CD4-positive, alpha-beta T cell treated with Interleukin-4 for 1 hour (primary cell): Measurements from ENCODE around the gene PABPN1.
"Not testable (repeated sequence)": the region's sequence is repeated elsewhere in the genome, so short reads cannot be mapped to it uniquely, and the experiment has no call there.

Experiments used
- DNase-seq, 2 donors: peaks; one replicate each; pipeline ENCODE4 v3.0.0-alpha.2; 2020 to 2022

PABPN1 gene, protein sequence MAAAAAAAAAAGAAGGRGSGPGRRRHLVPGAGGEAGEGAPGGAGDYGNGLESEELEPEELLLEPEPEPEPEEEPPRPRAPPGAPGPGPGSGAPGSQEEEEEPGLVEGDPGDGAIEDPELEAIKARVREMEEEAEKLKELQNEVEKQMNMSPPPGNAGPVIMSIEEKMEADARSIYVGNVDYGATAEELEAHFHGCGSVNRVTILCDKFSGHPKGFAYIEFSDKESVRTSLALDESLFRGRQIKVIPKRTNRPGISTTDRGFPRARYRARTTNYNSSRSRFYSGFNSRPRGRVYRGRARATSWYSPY

DNA sequence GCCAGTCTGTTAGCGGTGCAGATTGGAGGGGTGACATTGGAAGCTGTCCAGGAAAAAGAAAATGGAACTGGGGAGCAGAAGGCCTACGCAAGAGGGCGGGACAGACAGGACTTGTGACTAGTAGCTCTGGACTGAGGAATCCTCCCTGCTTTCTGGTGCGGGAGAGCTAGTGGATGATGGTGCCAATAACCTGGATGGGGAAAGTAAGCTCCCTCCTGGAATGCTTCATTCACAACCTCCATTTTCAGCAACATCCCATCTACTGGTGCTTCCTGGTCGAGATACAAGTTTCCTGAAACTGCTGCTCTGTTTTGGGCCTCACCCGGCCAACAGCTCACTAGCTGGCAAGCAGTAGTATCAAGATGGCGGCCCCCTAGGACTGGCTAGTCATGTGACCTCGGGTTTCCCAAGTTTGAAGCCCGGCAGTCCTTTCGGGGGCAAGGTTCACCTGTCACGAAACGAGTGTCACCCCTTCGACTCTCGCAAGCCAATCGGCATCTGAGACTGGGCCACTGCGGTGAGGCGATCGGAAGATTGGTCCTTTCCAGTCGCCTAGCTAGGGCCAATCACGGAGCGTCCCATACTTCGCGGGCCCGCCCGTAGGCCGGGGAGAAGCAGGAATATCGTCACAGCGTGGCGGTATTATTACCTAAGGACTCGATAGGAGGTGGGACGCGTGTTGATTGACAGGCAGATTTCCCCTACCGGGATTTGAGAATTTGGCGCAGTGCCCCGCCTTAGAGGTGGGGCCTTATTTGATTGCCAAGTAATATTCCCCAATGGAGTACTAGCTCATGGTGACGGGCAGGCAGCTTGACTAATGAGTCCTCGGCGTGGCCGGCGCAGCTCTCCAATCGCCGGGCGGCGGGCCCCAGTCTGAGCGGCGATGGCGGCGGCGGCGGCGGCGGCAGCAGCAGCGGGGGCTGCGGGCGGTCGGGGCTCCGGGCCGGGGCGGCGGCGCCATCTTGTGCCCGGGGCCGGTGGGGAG lies at the start of gene PABPN1:
TSS of gene PABPN1 (plus strand) at position 874 of the 988 bp plus-strand sequence. CDS start at position 887, 13 bp downstream.
- DNase-seq: peak; percentile 100

DNA sequence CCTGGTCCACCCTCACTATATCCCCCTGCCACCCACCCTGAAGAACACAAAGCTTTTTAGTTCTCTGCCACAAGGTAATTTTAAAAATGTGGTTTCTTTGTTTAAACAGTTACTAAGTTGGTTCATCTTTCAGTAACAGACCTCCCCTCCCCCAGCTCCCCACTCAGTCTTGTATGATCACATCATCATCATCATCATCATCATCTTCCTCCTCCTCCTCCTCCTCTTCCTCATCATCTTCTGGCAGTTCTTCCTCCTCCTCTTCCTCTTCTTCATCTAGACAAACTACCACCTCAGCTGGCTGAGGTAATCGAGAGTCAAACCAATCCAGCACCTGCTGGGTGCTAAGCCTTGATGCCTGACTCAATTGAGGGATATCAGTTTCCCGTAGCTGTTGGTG lies 45.8 kb upstream of the PABPN1 start:
- no peak for DNase-seq

DNA sequence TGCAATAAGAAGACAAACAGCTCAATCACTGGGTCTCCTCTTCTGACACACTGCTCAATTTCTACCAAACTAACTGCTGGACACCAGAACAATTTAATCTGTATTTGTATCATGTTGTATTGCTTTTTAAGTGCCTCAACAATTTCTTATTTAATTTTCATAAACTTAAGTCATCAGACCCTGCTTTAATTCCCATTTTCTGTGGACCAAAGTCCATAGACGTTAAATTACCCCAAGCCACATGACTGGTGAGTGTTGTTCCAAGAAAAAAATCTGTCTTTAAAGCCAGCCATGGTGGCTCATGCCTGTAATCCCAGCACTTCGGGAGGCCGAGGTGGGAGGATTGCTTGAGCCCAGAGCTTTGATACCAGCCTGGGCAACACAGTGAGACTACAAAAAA lies 44.1 kb upstream of the PABPN1 start:
- DNase-seq: no peak

DNA sequence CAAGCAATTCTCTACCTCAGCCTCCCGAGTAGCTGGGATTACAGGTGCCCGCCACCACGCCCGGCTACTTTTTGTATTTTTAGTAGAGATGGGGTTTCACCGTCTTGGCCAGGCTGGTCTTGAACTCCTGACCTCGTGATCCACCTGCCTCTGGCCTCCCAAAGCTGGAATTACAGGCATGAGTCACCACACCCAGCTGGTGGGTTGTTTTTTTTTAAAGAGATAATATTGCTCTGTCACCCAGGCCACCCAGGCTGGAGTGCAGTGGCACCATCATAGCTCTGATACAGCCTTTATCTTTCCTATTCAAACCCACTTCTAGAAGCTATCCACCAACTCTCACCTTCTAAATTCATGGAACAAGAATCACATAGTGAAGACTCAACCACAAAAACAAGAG lies 43.3 kb upstream of the PABPN1 start:
- not testable (repeated sequence) for DNase-seq

DNA sequence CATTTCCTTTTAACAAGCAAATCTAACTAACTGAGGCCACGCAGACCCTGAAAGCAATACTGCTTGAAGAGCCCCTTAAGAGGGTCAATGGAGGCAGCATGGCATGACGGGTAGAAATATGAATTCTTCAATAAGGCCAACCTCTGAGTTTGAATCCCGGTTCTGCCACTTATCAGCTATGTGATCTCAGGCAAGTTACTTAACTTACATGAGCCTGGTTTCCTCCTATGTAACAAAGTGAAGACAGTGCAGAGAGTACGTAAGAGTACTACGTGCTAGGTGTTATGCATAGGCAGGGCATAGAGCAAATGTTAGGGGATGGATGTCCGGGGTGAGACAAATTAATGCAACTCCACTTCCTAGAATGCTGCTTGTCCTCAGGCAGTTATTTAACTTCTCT lies 40.0 kb upstream of the PABPN1 start:
- DNase-seq: no peak

DNA sequence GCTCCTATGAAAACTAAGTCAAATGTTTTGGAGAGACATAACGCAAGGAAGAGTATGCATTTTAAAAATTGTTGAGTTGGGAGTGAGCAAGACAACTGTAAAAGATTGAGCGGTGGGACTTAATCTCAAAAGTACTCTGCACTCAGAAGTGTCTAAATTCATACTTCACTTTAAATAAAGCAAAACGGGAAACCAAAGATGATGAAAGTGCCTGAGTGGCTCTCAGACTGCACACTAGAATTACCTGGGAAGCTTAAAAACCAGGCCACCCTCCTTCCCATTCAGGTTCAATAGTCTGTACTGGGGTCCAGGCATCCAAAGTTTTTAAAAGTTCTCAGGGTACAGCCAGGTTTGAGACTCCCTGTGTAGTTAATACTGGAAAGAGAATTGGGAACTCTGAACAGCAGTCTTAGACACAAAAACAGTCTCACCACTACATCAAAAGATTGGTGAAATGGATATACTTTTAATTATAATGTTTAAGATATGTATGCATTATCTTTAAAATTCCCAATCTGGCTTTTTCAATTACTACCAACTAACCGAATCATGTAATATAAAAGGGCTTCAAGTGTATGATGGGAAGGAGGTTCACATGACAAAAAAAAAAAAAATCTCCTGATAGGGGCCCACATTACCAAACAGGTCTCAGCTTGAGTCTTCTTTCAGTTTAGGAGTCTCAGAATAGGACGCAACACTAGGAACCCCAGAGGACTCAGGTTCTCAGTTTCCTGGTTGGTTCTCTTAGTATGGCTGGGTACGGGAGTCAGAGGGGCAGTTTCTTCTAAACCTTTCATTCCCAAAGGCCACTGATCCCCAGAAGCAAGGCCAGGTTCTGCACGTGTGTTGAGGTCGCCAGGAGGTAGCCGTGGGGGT lies 36.4 kb upstream of the PABPN1 start:
- peak in 1 of 2 donors; percentile 18 for DNase-seq

DNA sequence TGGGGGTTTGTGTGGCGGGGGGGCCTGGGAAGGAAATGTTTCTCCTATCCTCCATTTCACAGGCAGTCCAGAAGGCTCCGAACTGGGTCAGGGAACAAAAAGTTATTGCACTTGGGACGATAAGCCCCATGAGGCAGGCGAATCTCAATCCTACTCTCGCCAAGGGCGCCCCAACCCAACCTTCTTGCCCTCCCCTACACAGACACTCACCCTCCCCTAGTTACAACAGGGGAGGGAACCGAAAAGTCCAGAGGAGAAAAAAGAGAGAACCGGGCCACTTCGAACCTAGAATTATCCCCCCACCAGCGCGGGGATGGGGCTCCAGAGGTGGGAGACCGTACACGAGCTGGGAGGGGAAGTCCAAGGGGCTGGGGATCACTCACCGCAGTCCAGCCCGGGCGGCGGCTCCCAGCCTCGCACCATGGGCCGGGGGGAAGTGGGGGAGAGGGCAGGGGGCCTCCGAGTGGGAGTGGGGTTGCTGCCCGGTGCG lies 35.7 kb upstream of the PABPN1 start:
- DNase-seq: no peak

DNA sequence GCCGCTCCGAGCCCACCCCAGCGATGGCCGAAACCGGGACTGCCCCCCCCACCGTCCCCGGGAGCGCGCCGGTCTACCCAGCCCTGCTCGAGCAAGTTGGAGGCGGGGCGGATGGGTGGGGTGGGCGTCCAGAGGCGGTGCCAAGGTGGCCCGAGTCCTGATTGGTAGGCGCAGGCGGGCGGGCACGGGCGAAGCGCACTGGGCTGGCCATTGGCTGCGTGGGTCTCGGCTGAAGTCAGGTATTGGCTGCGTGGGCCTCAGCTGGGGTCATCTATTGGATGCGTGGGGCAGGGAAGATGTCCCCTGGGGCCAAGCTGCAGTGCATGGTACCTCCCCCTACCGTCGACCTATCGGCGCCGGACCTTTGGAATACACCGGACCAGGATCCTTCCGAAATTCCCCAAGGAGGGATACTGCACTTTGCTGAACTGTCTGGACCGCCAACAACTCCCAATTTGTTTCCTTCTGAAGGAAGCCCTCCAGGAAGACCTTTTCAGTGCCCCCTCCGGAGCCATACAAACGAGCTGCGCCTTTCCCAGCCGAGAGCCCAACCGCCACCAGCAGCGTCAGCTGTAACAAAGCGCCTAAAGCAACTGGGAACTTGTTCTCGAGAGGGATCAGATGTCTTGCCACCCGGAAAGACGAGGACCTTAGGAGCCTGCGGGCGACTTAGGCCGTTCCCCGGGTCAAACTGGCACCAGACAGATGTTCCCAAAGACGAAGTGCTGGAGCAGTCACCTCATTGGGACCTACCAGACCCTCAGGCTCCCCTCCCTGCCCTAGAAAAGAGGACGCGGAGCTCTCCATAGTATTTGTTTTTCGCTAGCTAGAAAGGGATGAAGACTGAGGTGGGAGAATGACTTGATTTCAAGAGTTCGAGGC lies 35.0 kb upstream of the PABPN1 start, which contains the start of gene HOMEZ:
TSS of gene HOMEZ (minus strand) at position 113 of the 882 bp plus-strand sequence. CDS start 180 bp downstream, outside the sequence.
- peak; percentile 97 for DNase-seq

DNA sequence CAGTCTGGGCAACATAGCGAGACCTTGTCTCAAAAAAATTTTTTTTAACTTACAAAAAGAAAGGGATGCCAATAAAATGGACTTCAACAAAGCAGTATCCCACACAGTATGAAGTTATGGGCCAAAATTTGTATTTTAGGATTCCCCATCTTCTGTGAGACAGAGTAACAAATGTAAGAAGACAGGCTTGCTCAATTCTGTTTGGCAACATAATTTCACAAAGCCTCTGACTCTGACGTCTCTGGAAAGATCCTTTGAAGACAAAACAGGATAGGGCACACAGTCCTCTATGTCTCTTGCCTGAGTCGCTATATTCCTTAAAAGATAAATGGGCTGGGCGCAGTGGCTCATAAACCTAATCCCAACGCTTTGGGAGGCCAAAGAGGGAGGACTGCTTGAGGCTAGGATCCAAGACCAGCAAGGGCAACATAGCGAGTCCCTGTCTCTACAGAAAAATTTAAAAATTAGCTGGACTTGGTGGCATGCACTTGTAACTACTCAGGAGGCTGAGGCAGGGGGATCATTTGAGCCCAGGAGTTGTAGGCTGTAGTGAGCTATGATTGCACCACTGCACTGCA lies 34.3 kb upstream of the PABPN1 start:
- DNase-seq: no peak

DNA sequence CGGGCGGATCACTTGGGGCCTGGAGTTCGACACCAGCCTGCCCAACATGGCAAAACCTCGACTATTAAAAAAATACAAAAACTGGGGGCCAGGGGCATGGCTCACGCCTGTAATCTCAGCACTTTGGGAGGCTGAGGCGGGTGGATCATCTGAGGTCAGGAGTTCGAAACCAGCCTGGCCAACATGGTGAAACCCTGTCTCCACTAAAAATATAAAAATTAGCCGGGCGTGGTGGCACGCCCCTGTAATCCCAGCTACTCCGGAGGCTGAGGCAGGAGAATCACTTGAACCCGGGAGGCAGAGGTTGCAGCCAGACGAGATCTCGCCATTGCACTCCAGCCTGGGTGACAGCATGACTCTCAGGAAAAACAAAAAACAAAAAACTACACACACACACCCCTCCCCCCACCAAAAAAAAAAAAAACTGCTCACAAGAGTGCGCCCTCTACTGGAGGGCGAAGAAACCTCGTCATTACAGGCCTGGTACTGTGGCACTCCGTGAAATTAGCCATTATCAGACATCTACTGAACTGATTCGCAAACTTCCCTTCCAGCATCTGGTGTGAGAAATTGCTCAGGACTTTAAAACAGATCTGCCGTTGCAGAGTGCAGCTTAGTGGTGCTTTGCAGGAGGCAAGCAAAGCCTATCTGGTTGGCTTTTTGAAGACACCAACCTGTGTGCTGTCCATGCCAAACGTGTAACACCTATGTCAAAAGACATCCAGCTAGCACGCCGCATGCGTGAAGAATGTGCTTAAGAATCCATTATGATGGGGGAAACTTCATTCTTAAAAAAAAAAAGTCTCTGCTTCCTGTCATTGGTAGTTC lies 26.3 kb upstream of the PABPN1 start:
- DNase-seq: peak; percentile 63 to 75

DNA sequence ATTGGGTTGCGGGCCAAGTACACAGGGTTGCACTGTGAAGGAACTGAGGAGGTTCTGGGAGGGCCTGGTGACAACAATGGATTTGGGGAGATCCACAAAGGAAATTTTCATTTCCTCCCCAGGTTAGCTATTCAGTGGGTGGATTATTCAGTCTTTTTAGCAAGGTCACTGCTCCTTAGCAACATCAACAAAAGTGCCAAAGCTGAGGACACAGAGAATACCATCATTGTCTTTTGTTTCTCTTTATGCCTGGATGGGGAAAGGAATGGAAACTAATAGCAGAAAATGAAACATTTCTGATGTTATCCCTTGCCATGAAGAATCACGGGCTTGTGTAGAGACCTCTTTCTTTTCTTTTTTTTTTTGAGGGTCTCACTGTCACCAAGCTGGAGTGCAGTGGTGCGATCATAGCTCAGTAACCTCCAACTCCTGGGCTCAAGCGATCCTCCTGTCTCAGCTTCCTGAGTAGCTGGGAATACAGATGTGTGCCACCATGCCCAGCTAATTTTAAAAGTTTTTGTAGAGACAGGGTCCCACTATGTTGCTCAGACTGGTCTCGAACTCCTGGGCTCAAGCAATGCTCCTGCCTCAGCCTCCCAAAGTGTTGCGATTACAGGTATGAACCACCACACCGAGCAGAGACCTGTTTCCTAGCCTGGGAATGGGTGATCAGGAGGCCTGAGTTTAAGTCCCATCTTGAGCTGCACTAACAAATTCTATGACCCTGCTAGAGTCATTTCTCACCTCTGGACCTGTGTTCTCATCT lies 25.1 kb upstream of the PABPN1 start:
- no peak for DNase-seq

DNA sequence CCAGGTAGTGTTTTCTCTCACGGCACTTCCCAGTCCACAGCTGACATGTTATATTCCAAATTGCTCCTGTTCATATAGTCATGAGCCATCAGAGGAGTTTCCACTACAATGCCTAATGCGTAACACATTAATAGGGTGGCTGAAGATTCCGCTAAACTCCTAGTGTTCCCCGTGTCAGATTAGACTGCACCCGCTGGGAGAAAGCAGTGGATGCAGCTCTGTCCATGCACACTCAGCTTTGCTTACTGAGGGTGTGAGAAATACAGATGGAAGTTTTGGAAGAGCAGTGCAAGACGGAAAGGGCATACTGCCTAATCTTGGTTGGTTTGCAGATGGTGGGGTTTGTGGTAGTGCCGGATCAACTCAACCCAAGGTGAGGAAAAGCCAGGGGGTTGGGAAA lies 24.2 kb upstream of the PABPN1 start:
- DNase-seq: no peak

DNA sequence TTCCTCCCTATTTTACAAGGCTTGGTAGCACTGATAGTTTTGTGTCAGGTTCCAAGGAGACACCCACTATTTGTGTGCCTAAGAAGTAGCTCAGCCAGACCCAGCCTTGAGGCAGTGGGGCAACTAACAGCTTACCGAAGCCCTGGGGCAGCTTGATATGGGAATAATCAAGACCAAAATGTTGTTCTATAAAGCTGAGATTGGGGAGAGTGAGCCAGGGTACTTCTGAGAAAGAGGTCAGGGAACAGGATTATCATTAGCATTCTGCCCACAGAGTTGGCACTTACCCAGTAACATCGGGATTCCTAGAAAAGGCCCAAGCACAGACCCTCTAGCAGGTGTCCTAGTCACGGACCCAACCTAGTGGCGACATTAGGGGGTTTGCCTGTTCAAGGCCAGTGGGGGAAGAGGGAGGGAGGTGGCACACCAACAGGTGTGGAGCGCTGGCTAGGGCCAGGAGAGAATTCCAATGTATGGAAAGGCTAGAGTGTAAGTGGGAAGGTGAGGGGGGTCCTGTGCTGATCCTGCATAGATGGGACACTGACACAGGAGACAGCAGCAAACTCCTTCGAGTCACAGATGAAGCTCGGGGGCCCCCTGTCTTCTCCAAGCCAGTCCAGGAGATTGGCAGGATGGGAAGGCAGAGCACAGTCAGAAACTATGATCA lies 23.5 kb upstream of the PABPN1 start:
- DNase-seq: no peak

DNA sequence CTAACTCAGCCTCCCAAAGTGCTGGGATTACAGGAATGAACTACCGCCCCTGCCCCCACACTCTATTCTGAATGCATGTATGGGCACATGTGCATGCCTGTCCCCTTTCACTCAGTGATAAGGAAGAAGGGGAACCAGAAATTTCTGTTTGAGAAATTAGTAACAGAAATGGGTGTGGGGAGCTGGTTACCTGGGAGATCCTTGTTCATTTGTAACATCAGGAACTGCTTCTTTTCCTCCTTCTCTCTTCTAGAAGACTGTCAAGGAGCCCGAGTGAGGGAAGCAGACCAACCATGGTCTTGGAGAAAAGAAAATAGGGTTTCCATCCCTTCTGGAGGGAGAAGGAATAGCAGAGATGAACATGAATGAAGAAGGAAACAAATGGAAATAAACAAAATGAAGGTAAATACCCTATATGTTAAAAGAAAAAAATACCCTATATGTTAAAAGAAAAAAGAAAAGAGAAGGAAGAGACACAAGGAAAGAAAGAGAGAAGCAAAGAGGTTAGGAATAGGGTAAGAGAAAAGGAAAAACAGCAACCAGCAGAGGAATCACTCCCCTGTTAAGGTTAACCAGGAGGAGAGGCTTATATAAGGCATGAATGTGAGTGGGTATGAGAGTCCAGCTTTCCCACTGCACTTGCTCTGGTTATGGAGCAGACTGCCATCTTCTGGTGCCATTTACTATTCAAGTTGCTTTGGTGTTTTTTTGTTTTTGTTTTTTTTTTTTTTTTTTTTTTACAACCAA lies 21.9 kb upstream of the PABPN1 start:
- peak; percentile 28 to 60 for DNase-seq

DNA sequence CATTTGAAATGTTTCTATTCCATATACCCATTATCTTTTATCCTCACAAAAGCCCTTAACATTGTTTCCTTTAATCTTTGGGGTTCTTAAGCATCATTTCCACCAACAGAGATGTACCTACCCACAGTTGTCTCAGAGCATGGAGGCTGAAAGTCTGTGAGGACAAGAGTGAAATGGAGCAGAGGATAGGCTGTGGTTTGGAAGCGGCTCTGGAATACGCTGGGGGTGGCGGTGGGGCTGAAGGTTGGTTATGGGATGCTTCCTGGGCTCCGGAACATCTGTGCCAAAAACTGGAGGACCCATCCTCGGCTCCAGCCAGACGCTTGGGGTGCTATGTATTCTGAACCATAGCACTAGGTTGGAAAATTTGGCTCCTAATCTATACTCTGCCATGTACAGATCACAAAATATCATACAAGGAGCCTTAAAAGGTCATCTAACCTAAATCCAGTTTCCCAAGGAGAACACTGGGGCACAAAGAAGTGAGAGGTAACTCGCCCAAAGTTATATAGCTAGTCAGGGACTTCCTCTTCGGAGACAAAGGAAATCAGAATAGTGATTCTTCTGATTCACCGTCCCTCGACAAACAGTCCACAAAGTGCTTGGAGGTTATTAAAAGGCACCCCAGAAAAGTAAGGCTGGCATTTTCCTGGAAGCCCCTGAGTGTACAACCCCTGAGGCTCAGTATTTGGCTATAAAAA lies 21.1 kb upstream of the PABPN1 start:
- no peak for DNase-seq

DNA sequence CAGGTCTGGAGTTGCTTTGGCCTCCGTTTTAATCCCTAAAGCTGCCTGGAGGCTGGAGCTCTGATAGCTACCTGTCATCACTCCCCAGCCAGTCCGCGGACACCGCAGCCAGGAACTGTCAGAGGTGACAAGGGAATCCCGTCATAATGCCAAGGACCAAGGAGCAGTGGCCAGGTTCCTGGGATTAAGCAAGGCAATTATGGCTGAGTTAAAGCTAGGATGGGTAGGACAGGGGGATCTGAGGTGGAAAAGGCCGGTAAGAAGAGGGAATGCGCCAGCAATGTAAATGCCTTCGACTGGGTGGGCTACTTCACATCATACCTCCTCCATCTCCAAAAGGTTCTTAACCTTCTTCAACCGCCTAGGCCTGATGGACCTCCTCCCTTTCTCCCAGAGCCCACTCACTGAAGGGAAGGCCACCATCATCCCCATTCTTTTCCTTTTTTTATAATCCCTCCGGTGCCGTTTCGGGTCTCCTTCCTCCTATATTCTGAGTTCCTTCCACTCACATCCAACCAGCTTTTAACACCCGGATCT lies 20.5 kb upstream of the PABPN1 start:
- DNase-seq: no peak
